Measurements from ENCODE around the gene LPAR6.

DNA sequence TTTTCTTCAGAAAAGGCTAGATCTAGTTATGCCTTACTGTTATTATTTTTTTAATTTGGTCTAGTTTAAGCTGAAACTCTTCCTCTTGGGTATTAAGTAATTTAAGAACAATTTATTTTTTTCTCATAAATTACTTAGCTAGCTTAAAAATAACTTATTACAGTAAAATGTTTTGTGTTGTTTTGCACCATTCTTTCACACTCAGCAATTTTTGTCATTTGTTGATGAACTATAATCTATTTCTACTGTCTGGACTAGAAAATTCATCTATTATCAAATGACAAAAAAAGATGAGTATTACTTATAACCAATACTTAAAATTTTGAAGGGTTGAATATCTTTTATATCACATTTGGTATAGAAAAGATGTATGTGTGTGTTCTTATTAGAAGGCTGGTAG is 1.6 kb upstream of the LPAR6 start:
- TF ChIP-seq FOXJ3 (CRISPR knock-in tag; IDR thresholded peaks at IDR 0.05; ENCODE audit: borderline replicate concordance) = no peak
- no peak for TF ChIP-seq ZNF138 (CRISPR knock-in tag; conservative IDR thresholded peaks at IDR 0.05)
- TF ChIP-seq, protein P1, sequence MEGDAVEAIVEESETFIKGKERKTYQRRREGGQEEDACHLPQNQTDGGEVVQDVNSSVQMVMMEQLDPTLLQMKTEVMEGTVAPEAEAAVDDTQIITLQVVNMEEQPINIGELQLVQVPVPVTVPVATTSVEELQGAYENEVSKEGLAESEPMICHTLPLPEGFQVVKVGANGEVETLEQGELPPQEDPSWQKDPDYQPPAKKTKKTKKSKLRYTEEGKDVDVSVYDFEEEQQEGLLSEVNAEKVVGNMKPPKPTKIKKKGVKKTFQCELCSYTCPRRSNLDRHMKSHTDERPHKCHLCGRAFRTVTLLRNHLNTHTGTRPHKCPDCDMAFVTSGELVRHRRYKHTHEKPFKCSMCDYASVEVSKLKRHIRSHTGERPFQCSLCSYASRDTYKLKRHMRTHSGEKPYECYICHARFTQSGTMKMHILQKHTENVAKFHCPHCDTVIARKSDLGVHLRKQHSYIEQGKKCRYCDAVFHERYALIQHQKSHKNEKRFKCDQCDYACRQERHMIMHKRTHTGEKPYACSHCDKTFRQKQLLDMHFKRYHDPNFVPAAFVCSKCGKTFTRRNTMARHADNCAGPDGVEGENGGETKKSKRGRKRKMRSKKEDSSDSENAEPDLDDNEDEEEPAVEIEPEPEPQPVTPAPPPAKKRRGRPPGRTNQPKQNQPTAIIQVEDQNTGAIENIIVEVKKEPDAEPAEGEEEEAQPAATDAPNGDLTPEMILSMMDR (IDR thresholded peaks at IDR 0.05) = no peak
- TF ChIP-seq CREM (CRISPR knock-in tag; IDR thresholded peaks at IDR 0.05) = no peak
- no peak for TF ChIP-seq MXD4 (CRISPR knock-in tag; IDR thresholded peaks at IDR 0.05; ENCODE audit: borderline replicate concordance)

All from WTC11 (cell line).